T-helper 1 cell treated with Interleukin-12 subunit alpha and Interleukin-12 subunit beta and Interleukin-4 antibody, amounts not matched to agents 30 μg/mL and 1 μg/mL, for 36 hours (primary cell): Measurements from ENCODE around the gene CDKN1B.

Source experiments
- H3K27ac Mint-ChIP-seq: one replicate; pipeline ENCODE4 v1.8.0; 2021; ENCODE audit warnings: mild to moderate bottlenecking, mixed read lengths
- H3K27me3 Mint-ChIP-seq: one replicate; pipeline ENCODE4 v1.8.0; 2021; ENCODE audit warnings: low read depth, mixed read lengths
- H3K36me3 Mint-ChIP-seq: one replicate; pipeline ENCODE4 v1.8.0; 2021; ENCODE audit warnings: low read depth, mixed read lengths
- H3K4me1 Mint-ChIP-seq: one replicate; pipeline ENCODE4 v1.8.0; 2021; ENCODE audit warnings: low read depth, mixed read lengths
- H3K4me3 Mint-ChIP-seq: one replicate; pipeline ENCODE4 v1.8.0; 2021; ENCODE audit warnings: mild to moderate bottlenecking, moderate library complexity, mixed read lengths
- H3K9me3 Mint-ChIP-seq: one replicate; pipeline ENCODE4 v1.8.0; 2021; ENCODE audit warnings: mixed read lengths

CDKN1B gene

GRCh38 chr12:12716793-12717585, at the start of gene CDKN1B:
TSS of gene CDKN1B (plus strand) at chr12:12717368. CDS start at chr12:12717840, 472 bp downstream.
- peak within 1 kb of the TSS; percentile 99 for H3K27ac Mint-ChIP-seq
- H3K9me3 Mint-ChIP-seq, result no peaks in the 10 kb centered on the region
- H3K36me3 Mint-ChIP-seq, result peaks cover 51% of the 10 kb centered on the region

DNA sequence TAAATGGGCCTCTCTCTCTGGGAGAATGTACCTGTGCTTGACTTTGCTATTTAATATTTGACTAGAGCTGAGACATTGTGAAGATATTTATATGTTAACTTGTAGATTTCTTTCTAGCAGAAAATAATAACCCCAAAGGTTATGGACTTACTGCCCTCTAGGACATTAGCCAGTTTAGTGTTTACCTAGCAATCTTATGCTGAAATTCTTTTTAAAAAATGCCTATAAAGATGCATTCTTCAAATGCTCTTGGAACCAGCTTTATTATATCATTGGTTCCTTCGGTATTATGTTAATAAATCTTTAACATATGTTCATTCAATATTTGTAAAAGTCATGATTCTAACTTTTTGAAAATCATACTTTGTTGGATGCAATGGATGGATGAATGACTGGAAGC, 49.2 kb upstream of the CDKN1B start:
- Mint-ChIP-seq H3K4me3 (no peak overlapping the region), H3K36me3 (no peaks in the 10 kb centered on the region), H3K27me3 (no peaks in the 10 kb centered on the region), H3K4me1 (peaks cover 14% of the 10 kb centered on the region), H3K9me3 (no peaks in the 10 kb centered on the region), H3K27ac (no peak overlapping the region)

More at GRCh38 chr12:12716793-12717585, at the start of gene CDKN1B:
- peaks cover 54% of the 10 kb centered on the region for H3K4me1 Mint-ChIP-seq
- H3K27me3 Mint-ChIP-seq, result no peaks in the 10 kb centered on the region
- peak within 1 kb of the TSS; percentile 98 for H3K4me3 Mint-ChIP-seq

DNA sequence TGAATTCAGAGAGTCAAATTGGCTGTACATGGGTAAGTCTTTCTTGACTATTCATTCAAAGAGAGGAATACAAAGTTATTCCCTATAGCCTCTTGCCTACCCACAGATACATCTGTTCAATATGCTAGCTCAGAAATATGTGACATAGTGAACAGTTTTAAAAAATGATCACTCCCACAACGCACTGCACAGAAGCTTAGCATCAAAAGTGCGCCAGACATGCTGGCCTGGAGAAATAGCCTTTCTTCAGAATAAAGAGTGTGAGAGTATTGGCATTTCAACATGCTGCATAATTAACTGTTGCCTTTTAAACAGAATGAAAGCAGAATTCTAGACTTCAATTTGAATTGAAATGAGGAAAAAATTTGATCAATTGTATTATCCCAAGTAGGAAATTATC, 48.1 kb upstream of the CDKN1B start:
- H3K4me1 Mint-ChIP-seq, result peaks cover 20% of the 10 kb centered on the region
- no peak overlapping the region for H3K4me3 Mint-ChIP-seq
- peaks cover 2% of the 10 kb centered on the region for H3K36me3 Mint-ChIP-seq
- no peaks in the 10 kb centered on the region for H3K27me3 Mint-ChIP-seq
- no peak overlapping the region for H3K27ac Mint-ChIP-seq
- H3K9me3 Mint-ChIP-seq, result no peaks in the 10 kb centered on the region

DNA sequence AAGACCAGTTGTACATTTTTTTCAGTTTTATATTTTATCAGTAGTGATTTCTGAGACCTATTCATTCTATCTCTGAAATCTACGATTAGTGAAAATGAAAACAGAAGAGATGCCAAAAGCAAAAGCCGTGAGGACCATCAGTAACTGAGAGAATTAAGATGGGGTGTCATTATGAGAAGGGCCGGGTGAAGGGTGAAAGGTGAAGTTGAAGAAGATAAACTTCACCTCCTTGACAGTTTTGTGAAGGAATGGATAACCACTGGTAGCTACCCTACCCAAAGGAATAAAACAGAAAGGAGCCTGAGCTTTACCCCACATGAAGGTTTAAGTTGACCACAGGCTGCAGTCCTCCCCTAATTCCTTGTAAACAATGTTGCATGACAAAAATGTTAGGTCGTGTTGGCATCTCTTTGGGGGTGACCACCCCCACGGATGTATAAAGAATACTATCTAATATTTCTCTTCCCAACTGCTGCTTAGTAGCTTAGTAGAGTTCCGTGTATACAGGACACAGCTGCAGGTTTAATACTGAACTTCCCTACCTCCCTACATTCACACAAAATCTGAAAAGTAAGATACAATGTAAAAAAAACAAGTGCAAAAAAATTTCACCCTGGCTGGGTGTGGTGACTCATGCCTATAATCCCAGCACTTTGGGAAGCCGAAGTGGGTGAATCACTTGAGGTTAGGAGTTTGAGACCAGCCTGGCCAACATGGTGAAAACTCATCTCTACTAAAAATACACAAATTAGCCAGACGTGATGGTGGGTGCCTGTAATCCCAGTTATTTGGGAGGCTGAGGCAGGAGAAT, 45.1 kb upstream of the CDKN1B start:
- Mint-ChIP-seq H3K4me1 (peaks cover 25% of the 10 kb centered on the region), H3K4me3 (no peak overlapping the region), H3K27me3 (no peaks in the 10 kb centered on the region), H3K27ac (no peak overlapping the region), H3K36me3 (peaks cover 2% of the 10 kb centered on the region), H3K9me3 (no peaks in the 10 kb centered on the region)

- H3K4me1 Mint-ChIP-seq, result peaks cover 25% of the 10 kb centered on the region
- H3K27ac Mint-ChIP-seq, result peak overlapping the region; percentile 50
- H3K36me3 Mint-ChIP-seq, result peaks cover 2% of the 10 kb centered on the region
- no peak overlapping the region for H3K4me3 Mint-ChIP-seq
- no peaks in the 10 kb centered on the region for H3K27me3 Mint-ChIP-seq
- H3K9me3 Mint-ChIP-seq, result no peaks in the 10 kb centered on the region
These were observed 43.9 kb upstream of the CDKN1B start for GRCh38 chr12:12673296-12673695.

DNA sequence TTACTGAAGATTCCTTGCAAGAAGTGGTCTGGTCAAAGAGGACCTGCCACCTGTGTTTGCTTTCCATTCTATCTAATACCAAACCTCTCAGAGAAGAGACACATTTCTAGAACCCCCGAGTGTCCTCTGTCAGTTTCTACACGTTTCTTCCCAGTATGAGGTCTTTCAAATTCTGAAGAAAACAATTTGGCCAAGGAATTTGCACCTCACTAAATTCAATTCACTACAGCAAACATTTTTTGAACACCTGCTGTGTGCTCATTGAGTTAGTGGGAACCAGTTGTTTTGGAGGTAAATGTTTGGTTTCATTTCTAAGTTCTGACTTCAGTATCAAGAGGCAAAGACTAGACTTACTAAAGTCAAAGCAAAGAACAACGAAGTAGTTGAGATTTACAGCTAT, 40.6 kb upstream of the CDKN1B start:
- Mint-ChIP-seq H3K4me3 (no peak overlapping the region), H3K9me3 (no peaks in the 10 kb centered on the region), H3K4me1 (peaks cover 21% of the 10 kb centered on the region), H3K36me3 (peaks cover 2% of the 10 kb centered on the region), H3K27me3 (no peaks in the 10 kb centered on the region), H3K27ac (no peak overlapping the region)

DNA sequence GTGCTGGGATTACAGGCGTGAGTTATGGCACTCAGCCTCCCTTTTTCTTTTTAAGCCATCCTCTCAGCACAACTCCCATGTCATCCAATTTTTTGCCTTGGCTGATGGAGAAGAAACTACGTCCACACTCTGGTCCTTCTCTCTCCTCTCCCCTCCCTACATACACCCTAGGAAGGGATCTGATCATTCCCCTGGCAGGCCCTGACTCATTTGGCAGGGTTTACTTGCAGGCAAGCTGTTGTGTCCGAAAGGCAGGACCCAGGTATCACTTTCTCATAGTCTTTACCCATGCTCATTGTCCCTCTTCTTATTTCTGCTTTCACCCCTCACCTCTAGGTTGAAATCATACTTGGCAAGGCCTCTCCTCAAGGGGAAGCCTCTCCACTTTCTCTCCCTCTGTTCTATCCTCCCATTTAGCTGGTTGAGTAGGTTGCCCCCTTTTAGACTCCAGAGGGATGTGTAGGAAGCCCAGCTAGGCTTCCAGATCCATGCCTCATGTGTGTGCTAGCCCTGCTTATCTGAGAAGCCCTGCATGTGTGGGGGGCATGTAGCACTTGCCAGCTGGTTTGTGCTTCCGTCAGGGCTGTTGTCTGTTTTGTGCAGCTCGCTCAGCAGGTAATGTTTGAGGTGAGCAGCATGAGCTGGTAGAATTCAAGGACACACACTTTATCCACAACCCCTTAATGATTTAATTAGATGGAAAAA, 36.0 kb upstream of the CDKN1B start:
- Mint-ChIP-seq H3K27ac (no peak overlapping the region), H3K9me3 (no peaks in the 10 kb centered on the region), H3K4me1 (peaks cover 3% of the 10 kb centered on the region)

DNA sequence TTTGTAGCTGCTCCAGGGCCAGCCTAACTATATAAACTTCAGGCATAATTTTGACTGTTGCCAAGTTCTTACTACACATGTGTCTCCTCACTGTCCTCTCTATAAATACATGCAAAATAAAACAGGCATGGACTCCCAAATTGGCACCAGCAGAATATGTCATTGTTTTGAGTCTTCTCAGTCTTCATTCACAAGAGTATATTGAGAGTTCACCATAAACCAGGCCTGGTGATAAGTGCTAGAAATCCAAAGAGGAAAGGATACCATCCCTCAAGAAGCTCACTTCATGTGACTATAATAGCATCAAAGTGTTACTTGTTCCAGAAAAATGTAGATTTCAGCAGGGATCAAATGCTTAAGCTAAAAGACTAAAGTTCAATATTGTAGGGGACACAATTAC, 34.9 kb upstream of the CDKN1B start:
- Mint-ChIP-seq H3K27me3 (no peaks in the 10 kb centered on the region), H3K36me3 (peaks cover 8% of the 10 kb centered on the region), H3K4me1 (no peaks in the 10 kb centered on the region), H3K27ac (no peak overlapping the region), H3K4me3 (no peak overlapping the region), H3K9me3 (no peaks in the 10 kb centered on the region)

More for the DNA sequence above, 36.0 kb upstream of the CDKN1B start:
- no peaks in the 10 kb centered on the region for H3K27me3 Mint-ChIP-seq
- H3K4me3 Mint-ChIP-seq, result no peak overlapping the region
- peaks cover 7% of the 10 kb centered on the region for H3K36me3 Mint-ChIP-seq

DNA sequence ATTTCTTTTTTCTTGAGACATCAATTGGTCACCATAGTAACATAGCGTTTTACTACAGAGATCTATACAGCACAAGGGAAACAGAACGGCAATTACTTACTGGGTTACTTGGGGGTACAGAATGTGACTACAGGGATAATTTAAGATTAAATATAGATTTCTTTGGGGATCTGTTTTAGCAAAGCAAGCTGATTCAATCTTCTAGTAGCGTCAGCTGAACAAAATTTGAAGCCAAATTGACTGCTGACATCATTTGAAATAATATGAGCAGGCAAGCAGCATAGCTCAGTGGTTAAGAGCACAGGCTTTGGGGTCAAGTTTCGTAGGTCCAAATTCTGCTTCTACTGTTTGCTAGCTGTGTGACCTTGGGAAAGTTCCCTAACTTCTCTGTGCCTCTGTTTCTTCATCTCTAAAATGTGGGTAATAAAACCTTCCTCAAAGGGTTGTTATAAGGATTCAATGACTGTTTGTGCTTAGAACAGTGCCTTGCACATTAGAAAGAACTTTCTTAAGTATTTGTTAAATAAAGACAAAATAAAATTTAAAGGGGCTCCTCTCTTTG, 34.0 kb upstream of the CDKN1B start:
- Mint-ChIP-seq H3K4me1 (no peaks in the 10 kb centered on the region), H3K9me3 (no peaks in the 10 kb centered on the region), H3K27ac (no peak overlapping the region), H3K36me3 (peaks cover 12% of the 10 kb centered on the region), H3K4me3 (no peak overlapping the region), H3K27me3 (no peaks in the 10 kb centered on the region)

DNA sequence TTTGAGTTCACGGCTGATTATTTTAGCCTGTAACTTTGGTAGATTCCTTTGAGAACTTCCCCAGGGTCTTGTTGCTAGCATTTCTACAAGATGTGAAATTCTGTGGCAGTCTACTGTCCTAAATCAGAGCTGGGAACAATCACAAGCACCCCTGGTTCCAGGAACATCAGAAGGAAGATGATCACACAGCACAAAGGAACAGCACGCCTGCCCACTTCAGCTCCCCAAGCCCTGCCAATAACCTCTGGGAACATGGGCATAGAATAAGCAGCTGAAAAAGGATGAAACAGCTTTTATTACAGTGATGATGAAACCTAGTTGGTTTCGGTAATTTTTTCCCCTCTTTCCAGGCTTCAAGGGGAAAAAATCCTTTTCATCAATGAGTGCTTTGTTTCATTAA, 33.4 kb upstream of the CDKN1B start:
- Mint-ChIP-seq H3K4me1 (no peaks in the 10 kb centered on the region), H3K27me3 (no peaks in the 10 kb centered on the region), H3K27ac (no peak overlapping the region), H3K36me3 (peaks cover 15% of the 10 kb centered on the region), H3K9me3 (no peaks in the 10 kb centered on the region), H3K4me3 (no peak overlapping the region)

DNA sequence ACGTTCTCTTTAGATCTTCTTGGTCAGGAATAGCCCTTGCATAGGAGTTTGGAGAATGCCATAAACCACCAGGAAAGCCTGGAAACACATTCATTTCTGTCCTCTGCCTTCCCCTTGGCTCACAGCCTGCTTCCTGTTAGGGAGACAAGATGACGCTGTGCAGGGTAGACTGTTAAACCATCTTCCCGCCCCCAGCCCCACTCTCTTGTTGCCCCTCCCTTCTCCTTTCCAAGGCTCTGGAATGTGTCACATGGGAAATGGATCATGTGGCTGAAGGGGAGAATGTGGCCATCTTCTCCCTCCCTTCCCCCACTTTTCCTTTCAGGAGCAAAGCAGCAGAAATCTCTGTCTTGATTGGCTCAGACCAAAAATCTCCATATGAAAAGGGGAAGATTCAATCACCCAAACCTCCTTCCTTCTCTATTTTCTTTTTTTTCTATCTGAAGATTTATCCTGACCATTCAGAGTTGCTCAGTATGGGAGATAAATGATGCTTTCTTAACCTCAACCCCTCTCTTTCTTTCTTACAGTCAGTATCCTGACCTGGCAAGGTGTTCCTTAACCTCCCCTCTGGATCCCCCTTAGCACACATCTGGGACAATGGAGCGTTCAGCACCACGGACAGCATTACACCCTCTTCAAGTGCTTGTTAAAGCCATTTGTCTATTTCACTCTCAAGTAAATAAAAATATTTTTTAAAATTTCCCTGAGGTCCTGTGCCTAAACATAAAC, 32.6 kb upstream of the CDKN1B start:
- Mint-ChIP-seq H3K9me3 (no peaks in the 10 kb centered on the region), H3K27ac (no peak overlapping the region), H3K4me1 (no peaks in the 10 kb centered on the region), H3K36me3 (peaks cover 18% of the 10 kb centered on the region), H3K27me3 (no peaks in the 10 kb centered on the region), H3K4me3 (no peak overlapping the region)

- Mint-ChIP-seq H3K9me3 (no peaks in the 10 kb centered on the region), H3K27ac (no peak overlapping the region), H3K4me1 (peaks cover 3% of the 10 kb centered on the region), H3K27me3 (no peaks in the 10 kb centered on the region), H3K36me3 (peaks cover 18% of the 10 kb centered on the region), H3K4me3 (no peak overlapping the region)
These were observed 31.9 kb upstream of the CDKN1B start for GRCh38 chr12:12685305-12685704.

DNA sequence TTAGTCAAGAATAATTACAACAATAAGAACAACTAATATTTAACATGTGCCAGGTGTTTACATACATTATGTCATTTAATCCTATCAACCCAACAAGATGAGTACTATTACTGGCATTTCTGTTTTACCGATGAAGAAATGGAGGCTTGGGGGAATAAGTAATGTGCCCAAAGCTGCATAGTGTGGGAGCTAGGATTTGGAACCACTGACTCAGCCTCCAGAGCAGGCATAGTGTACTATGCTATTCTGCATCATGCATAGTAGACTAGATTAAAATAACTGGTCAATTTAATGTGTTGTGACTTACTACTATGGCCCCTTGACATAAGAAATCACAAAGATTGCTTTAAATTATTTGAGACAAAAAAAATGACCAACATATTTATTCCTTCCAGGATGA, 30.7 kb upstream of the CDKN1B start:
- Mint-ChIP-seq H3K9me3 (no peaks in the 10 kb centered on the region), H3K27ac (no peak overlapping the region), H3K4me3 (no peak overlapping the region), H3K4me1 (peaks cover 5% of the 10 kb centered on the region), H3K27me3 (no peaks in the 10 kb centered on the region), H3K36me3 (peaks cover 21% of the 10 kb centered on the region)

DNA sequence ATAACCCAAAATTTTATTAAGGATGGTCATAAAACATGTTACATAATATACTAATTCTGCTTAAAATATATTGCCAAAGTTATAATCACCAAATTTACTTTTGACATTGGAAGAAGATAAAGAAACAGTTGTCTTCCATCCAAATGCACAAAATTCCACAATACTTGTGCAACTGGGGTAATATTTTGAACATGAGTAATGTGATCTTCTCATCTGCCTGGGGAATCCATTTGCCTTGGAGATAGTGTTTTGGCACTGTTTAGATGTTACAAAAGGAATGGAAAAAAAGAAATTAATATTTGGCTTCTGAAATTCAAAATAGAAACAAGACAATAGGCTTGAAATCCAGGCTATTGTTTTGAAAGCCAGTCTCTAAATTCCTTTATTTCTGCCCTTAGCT, 30.2 kb upstream of the CDKN1B start:
- no peaks in the 10 kb centered on the region for H3K9me3 Mint-ChIP-seq
- peaks cover 7% of the 10 kb centered on the region for H3K4me1 Mint-ChIP-seq
- H3K36me3 Mint-ChIP-seq, result peaks cover 21% of the 10 kb centered on the region
- no peak overlapping the region for H3K4me3 Mint-ChIP-seq
- H3K27ac Mint-ChIP-seq, result no peak overlapping the region
- no peaks in the 10 kb centered on the region for H3K27me3 Mint-ChIP-seq
